Activated CD8-positive, alpha-beta memory T cell treated with anti-CD3 and anti-CD28 coated beads for 4 hours (primary cell): ENCODE results near the gene WDR6.

Experiments
- DNase-seq, 2 donors: peaks; one replicate each; pipeline ENCODE4 v3.0.0-alpha.2; 2020; ENCODE audit warnings: low read depth in 2 of 2

The WDR6 gene, protein sequence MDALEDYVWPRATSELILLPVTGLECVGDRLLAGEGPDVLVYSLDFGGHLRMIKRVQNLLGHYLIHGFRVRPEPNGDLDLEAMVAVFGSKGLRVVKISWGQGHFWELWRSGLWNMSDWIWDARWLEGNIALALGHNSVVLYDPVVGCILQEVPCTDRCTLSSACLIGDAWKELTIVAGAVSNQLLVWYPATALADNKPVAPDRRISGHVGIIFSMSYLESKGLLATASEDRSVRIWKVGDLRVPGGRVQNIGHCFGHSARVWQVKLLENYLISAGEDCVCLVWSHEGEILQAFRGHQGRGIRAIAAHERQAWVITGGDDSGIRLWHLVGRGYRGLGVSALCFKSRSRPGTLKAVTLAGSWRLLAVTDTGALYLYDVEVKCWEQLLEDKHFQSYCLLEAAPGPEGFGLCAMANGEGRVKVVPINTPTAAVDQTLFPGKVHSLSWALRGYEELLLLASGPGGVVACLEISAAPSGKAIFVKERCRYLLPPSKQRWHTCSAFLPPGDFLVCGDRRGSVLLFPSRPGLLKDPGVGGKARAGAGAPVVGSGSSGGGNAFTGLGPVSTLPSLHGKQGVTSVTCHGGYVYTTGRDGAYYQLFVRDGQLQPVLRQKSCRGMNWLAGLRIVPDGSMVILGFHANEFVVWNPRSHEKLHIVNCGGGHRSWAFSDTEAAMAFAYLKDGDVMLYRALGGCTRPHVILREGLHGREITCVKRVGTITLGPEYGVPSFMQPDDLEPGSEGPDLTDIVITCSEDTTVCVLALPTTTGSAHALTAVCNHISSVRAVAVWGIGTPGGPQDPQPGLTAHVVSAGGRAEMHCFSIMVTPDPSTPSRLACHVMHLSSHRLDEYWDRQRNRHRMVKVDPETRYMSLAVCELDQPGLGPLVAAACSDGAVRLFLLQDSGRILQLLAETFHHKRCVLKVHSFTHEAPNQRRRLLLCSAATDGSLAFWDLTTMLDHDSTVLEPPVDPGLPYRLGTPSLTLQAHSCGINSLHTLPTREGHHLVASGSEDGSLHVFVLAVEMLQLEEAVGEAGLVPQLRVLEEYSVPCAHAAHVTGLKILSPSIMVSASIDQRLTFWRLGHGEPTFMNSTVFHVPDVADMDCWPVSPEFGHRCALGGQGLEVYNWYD

DNA sequence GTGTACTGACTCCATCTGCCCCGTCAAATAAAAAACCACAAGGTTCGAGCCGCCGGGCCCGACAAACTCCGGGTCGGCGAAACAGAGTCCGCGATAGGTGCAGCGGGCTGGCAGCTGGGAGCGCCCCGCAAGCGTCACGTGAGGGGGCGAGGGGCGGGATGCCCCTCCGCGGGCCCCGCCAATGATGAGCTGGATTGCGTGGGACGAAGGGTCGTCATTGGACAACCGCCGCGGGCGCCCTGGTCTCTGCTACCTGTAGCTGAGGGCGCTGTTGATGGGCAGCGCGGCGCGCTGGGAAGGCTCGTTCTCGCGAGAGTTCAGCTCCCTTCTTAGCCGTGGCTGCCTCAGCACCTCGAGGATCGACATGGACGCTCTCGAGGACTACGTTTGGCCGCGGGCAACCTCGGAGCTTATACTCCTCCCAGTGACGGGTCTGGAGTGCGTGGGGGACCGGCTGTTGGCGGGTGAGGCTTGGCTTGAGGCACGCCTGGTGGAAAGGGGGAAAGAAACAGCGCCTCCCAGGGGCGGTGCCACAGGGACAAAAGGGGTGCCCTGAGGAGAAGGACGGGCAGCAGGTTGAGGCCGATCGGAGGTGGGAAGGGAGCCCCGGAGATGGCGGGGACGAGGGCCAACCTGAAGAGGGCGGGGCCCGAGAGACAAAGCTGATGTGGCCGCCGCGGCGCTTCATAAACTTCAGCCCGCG is at the start of gene WDR6:
Gene WDR6, plus strand, starts transcription at position 324 of the 703 bp plus-strand sequence. Its CDS starts 41 bp downstream, at position 365.
- peak; percentile 91 to 97 for DNase-seq

DNA sequence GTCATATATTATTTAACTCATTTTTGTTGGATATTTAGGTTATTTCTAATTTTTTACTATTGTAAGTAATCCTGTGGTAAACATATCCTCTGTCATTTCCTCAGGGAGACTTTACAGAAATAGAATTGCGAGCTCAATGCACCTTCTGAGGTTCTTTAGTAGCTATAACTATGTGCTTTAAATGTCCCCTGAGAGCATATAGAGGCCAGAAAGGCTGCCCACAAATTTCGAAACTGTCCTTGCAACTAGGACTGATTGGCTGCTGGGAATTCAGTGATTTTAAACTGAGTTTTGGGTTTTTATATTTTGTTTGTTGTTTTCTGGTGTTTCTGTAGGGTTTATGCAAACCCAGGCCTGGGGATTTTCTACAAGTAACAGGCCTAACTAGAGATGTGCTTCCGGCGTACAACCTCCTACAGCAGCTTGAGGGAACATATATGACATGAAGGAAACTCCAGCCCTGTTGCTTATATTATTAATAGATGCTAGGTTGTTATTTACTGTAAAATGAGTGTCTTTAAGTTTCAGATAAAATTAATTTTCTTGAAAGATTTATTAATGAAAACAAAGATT is 46.3 kb upstream of the WDR6 start:
- no peak for DNase-seq

DNA sequence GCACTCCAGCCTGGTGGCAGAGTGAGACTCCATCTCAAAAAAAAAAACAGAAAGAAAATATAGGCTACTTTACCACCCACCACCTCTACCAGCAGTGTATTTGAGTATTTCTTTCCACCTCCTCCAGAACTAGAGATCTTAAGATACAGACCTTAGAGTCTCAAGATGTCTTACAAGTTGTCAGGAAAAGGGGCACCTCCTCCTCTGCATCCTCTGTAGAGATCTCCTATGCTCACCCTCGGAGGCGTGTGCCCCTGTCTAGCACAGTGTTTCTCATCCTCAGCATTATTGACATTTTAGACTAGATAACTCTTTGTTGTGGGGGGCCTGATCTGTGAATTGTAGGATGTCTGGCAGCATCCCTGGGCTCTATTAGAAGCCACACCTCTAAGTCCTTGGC is 44.9 kb upstream of the WDR6 start:
- no peak for DNase-seq

DNA sequence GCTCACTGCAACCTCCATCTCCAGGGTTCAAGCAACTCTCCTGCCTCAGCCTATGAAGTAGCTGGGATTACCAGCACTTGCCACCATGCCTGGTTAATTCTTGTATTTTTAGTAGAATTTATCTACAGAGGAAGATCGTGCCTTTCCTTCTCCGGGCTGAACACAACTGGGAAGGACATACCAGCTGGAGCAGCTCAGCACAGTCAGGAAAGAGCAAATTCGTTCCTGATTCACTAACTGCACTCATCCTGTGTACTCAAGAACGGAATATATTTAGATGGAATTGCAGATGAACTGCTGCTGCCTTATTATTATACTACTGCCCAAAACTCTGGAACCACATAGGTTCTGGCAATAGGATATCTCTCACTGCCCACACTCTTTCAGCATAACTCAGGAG is 44.3 kb upstream of the WDR6 start:
- no peak for DNase-seq

DNA sequence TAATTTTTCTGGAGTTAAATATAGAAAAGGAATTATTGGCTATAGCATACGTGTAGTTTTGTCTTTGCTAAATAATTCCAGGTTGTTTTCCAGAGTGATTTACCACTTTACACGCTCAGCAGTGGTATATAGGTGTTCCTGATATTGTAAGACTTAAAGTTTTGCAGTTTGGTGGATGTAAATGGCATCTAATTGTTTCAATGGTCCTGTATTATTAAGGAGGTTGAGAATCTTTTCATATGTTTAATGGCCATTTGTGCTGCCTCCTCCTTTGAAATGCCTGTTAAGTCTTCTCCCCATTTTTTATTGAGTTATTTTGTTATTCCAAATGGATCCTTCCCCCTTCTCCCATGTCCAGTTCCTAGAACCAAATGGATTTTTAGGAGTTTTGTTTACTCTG is 43.6 kb upstream of the WDR6 start:
- no peak for DNase-seq

DNA sequence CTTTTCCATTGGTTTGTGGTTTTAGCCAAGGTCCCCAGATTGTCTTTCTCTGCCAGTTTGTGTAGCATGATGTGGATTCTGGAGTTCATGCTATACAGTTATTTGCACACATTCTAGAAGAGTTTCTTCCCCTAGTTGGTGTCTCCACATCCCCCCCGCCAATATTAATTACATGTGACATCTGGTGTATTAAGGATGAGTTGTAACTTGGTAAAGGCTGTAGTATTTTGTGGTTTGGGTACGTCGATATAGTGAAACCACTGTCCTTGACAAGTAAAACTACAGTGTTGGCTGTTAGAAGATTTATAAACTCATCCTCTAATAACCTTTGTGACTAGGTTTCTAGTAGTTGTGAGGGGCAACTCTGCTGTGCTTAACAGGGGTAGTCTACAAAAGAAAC is 40.8 kb upstream of the WDR6 start:
- DNase-seq, result no peak

DNA sequence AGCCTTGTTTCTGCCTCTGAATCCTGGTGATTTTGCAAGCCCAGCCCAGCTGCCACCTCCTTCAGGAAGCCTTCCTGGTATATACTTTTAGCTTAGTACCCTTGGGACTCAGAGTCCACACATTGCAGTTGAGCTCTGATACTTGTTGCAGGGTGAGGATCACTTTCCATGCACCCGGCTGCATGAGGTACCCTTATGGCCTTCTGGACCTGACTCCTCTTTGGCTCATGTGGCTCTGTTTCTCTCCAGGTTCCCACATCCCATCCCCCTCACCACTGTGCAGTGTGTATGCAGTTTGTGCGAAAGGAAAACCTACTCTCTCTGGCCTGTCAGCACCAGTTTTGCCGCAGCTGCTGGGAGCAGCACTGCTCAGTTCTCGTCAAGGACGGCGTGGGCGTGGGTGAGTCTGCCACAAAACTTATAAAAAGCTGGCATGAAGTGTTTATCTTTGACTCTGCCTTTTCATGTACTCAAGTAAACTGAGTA is 40.3 kb upstream of the WDR6 start:
- DNase-seq, result no peak

DNA sequence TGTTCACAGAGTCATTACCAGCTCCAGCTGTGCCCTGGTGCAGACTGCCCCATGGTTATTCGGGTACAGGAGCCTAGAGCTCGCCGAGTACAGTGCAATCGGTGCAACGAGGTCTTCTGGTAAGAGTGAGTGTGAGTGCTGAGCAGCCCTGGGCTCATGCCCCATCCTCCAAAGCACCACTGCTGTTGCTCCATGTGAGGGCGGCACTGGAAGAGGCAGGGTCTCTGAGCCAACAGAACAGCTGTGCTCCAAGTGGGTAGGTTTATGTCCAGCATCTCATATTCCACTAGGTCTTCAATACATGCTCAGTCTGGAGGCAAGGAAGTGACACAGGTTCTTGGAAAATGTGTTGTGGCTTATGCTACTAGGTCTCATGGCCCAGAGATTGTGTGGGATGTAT is 36.6 kb upstream of the WDR6 start:
- DNase-seq, result no peak

DNA sequence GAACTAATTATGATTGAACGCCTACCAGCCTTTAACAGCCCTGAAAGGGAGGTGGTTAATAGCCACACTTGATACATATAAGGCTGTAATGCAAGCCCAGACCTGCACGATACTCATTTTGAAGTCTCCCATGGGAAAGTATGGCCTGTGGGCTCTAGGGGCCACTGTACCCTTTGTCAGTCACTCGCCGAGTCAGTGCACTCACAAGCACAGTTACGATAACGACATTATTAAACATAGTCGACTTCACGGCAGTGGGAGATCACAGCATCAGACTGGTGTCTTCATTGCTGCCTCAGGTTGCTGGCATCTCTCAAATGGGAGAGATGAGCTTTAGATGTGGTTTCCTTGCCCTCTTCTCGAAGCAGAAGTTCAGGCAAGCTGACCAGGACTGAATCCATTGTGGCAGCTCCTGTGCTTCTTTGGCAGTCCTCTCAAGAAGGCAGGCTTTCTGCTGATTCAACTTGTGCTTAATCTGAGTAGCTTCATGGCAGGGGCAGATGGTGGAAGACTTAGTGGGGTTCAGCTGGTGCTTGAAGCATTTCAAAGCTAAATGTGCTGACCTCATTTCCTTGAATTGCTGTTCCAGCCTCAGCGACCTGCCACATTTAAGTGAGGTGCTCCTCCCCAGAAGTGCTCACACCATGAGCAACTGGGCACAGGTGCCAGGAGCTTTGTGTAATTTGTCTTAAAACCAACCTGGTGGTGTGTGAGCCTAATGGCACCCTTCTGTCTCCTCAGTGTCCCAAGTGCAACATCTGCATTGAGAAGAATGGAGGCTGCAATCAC is 32.9 kb upstream of the WDR6 start:
- no peak for DNase-seq

DNA sequence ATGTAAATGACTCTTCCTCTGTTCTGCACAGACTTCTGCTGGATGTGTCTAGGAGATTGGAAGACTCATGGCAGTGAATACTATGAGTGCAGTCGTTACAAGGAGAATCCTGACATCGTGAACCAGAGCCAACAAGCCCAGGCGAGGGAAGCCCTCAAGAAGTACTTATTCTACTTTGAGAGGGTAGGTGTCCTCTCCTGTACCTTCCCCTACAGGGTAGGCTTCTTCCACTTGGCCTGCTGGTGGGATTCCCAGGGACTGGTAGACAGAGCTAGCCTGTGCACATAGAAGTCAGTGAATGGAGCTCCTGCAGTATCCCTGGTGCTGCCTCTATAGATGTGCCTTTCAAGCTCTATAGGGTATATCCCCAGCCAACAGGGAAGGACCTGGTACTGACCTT is 27.7 kb upstream of the WDR6 start:
- no peak for DNase-seq

DNA sequence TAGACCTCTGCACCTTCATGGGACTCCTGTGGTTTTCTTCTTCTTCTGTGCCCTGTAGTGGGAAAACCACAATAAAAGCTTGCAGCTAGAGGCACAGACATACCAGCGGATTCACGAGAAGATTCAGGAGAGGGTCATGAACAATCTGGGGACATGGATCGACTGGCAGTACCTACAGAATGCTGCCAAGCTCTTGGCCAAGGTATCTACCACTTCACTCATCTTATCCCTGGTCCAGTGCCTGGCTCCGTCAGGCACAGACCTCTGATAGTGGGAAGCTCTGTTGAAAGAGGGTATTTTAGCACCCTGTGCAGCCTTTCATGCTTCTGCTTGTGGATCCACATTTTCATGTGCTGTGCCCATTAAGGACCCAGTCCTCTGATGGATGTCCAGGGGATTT is 26.9 kb upstream of the WDR6 start:
- no peak for DNase-seq

DNA sequence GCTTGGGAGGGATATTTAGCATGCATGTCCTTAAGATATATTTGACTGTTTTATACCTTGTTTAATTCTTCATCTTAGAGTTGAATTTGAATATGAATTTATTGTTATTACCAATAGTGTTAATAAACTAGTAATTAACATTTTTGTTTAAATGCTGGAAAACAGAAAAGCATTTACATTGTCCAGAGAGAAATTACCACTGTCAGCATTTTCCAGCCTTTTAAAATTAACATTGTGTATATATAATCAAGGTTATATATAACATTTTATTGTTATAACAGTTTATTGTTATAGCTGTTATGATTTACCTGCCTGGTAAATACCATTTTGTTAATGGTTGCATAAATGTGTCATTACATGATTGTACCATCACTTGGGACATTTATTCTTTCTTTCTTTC is 25.2 kb upstream of the WDR6 start:
- DNase-seq, result no peak

DNA sequence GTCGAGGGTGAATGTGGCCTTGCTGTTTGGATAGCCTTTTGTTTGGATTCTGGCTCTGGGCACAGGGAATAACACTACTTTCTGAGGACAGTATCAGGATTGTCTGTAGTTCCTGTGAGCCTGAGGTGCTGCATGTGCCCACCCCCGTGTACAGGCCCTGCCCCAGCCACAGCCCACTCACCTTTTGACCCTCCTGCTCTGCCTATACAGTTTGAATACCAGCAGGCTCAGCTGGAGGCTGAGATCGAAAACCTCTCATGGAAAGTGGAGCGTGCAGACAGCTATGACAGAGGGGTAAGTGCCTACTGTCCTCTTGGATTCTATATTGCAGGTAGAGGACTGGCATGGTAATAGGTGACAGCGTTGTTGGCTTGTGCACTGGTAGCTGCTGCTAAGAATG is 24.5 kb upstream of the WDR6 start:
- no peak for DNase-seq

DNA sequence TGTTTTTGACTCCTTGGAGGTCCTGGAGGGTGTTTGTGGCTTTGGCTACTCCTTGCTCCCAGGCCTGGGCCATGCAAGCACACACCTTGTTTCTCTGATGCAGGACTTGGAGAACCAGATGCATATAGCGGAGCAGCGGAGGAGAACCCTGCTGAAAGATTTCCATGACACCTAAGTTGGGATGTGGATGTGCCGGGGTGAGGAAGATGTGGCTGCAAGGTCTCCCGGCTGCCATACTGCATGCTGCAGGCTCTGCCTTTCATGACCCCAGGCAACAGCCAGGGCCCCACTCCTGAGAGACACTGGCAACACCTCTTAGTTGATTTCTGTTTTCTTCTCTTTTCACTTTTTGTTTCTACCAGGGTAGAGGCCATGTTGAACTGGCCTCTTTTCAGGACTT is 24.1 kb upstream of the WDR6 start:
- DNase-seq, result no peak

DNA sequence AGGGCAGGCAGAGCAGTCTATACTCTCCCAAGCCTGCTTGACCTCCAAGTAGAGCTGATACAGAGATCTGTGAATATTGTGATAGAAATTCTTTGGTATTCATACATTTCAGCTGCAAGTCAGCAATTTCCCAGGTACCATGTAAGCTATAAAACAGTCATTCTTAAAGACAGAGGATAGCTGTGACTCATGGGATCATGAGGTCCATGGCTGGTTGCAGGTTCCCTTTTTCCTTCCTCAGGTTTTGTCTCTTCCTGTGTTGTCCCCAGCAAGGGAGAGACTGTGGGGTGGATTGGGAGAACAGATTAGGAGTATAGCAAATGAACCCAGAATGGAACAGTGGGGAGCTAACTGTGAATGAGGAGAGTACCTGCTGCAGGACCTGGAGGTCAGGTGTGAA is 22.5 kb upstream of the WDR6 start:
- DNase-seq, result no peak

DNA sequence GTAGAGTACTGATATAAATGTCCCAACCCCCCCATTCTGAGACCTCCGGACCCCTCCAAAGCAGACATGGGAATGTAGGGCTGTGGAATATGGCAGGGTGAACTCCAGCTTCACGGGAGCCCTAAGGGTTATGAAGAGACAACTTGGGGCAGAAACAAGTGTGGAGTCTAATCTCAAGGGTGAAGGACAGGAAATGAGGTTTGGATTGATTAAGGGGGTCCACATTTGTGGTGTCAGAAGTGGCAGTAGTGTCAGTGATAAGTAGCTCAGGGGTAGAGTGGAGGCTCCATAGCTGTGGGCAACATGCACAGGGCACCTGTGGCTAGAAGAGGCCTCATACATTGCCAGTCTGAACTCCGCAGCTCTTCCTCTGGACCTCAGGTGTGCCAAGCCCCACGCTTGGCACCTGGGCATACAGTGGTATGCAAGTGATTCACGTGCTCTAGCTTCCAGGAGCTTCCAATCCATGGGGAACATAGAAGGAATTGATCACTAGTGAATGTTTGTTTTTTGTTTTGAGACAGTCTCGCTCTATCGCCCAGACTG is 21.3 kb upstream of the WDR6 start:
- DNase-seq, result no peak

DNA sequence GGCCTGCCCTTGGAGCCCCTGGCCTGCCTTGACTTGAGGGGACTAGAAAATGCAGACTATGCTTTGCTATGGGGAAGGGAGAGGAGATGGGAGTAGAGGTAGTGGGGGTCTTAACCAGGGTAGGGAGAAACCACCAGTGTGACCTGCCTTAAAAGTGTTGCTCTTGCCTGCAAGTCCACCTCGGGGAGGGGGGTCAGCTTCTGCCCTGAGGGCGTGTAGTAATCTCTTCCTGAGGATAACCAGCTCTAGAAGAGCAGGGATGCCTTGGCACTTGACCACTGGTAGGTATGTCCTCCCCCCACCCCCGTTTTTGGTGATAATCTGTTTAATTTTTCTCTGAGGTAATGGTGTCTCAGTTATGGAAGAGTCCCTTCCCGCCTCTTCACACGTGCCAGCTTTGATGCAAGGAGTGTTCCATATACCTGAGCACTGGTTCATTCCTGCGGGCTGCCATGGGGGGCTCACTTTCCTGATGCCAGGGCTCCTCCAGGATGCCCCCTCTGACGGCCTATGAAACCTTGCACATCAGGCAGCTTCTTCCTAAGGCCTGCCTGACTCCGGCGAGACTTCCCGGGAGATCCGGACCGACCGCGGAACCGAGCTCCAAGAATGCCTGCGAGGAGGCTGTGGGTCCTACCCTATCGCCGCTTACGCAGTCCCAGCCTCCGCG is 17.9 kb upstream of the WDR6 start:
- no peak for DNase-seq

DNA sequence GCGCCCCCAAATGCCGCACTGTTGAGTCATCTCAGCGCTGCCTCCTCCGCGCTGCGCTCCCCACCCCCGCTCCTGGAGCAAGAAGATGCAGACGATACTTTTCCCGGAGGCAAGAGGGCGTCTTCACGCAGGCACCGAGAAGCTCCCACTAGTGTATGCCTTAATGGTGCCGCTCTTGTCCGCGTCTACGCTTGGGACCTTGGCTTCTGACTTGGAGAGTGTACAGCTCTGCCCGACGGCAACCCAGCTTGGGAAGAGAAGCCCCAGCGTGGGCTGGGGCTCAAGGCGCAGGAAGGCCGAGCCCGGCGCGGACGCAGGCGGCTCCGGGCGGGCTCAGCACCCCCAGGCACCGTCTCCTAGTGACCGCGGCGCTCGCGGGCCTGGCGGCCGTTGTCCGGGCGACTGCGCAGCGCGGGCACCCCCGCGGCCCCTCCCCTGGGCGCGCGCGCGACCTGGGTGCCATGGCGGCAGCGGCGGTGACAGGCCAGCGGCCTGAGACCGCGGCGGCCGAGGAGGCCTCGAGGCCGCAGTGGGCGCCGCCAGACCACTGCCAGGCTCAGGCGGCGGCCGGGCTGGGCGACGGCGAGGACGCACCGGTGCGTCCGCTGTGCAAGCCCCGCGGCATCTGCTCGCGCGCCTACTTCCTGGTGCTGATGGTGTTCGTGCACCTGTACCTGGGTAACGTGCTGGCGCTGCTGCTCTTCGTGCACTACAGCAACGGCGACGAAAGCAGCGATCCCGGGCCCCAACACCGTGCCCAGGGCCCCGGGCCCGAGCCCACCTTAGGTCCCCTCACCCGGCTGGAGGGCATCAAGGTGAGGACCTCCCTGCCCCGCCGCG is 17.2 kb upstream of the WDR6 start, which contains the start of gene P4HTM:
Gene P4HTM, plus strand, starts transcription at position 446 of the 840 bp plus-strand sequence. Its CDS starts 16 bp downstream, at position 462.
- peak; percentile 74 to 75 for DNase-seq
